Activated CD4-positive, alpha-beta T cell treated with anti-CD3 and anti-CD28 coated beads, Interleukin-2, amount 50 U/mL, for 4 hours (primary cell): Measurements from ENCODE around the gene PCSK4.
"Not testable (repeated sequence)": the region's sequence is repeated elsewhere in the genome, so short reads cannot be mapped to it uniquely, and the experiment has no call there.

Experiments
- DNase-seq, 2 experiments: peaks; one replicate each; pipeline ENCODE4 v3.0.0-alpha.2; 2020

The PCSK4 gene

GRCh38 chr19:1486720-1487575 lies 3.2 kb downstream of the PCSK4 start:
- no peak for DNase-seq

GRCh38 chr19:1483979-1484428 lies 6.1 kb downstream of the PCSK4 start:
- DNase-seq: no peak

- no peak for DNase-seq
Measured at GRCh38 chr19:1483131-1483978, 6.8 kb downstream of the PCSK4 start.

GRCh38 chr19:1482361-1483130 lies 7.6 kb downstream of the PCSK4 start:
- DNase-seq: no peak

GRCh38 chr19:1481893-1482360 lies 8.2 kb downstream of the PCSK4 start:
- no peak for DNase-seq

- DNase-seq: no peak
Measured at GRCh38 chr19:1481224-1481892, 8.8 kb downstream of the PCSK4 start.

- DNase-seq: peak; percentile 89 to 90
Measured at GRCh38 chr19:1478934-1479707, 11.0 kb downstream of the PCSK4 start, which contains the start of gene C19orf25. C19orf25 (minus strand) TSS chr19:1479215; CDS start chr19:1478903, 312 bp downstream.

- DNase-seq: not testable (repeated sequence)
Measured at GRCh38 chr19:1477056-1477455, 13.1 kb downstream of the PCSK4 start.

- DNase-seq: no peak
Measured at GRCh38 chr19:1475751-1476437, 14.3 kb downstream of the PCSK4 start.

GRCh38 chr19:1474765-1475351 lies 15.3 kb downstream of the PCSK4 start:
- no peak for DNase-seq

GRCh38 chr19:1474011-1474764 lies 16.0 kb downstream of the PCSK4 start:
- DNase-seq: no peak

- DNase-seq: no peak
Measured at GRCh38 chr19:1473085-1473851, 16.9 kb downstream of the PCSK4 start.

GRCh38 chr19:1472231-1473084 lies 17.7 kb downstream of the PCSK4 start:
- DNase-seq: no peak

GRCh38 chr19:1471515-1472160 lies 18.5 kb downstream of the PCSK4 start:
- DNase-seq: no peak

GRCh38 chr19:1471010-1471514 lies 19.1 kb downstream of the PCSK4 start:
- DNase-seq: no peak

GRCh38 chr19:1470305-1471009 lies 19.7 kb downstream of the PCSK4 start:
- peak; percentile 74 for DNase-seq

GRCh38 chr19:1470055-1470304 lies 20.2 kb downstream of the PCSK4 start:
- no peak for DNase-seq
